GM19238 (cell line): ENCODE results near the gene SLC25A5.
"Not testable (repeated sequence)": the region's sequence is repeated elsewhere in the genome, so short reads cannot be mapped to it uniquely, and the experiment has no call there.

Source experiments
- DNase-seq: peaks from one replicate; pipeline ENCODE4 v3.0.0; 2011; ENCODE audit warnings: low spot score; ENCODE audit not compliant: insufficient read length

Gene SLC25A5

DNA sequence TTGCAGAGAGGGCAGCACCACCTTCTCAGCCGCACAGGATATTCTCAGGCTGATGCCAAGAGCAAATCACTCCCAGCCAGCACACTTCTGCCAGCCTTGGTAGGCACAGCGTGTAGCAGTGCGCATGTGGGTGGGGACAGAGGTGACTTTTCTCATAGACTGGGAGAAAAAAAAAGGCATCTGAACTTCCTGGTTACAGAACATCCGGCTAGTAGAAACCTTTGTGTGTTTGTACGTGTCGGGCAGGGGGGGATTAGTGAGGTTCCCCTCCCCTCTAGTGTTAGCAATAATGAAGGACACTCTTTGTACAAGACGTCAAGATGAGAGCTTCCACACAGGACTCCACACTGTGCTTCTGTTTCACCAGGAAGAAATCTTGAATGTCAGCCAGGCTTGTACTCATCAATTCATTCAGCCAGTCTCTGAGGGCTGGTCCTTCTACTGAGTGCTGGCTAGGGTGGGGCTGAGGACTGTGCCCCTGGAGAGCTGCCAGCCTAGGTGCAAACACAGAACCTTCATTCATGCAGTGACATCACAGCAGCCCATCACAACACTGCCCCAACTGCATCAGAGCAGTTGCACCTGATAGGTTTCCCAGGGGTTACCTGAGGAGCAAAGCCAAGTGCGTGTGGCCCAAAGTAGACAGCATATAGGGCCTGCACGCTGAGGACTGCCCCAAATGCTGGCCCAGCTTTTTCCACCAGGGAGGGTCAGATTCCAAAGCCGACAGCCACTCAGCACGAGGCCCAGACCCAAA lies 34.7 kb downstream of the SLC25A5 start:
- DNase-seq: no peak

DNA sequence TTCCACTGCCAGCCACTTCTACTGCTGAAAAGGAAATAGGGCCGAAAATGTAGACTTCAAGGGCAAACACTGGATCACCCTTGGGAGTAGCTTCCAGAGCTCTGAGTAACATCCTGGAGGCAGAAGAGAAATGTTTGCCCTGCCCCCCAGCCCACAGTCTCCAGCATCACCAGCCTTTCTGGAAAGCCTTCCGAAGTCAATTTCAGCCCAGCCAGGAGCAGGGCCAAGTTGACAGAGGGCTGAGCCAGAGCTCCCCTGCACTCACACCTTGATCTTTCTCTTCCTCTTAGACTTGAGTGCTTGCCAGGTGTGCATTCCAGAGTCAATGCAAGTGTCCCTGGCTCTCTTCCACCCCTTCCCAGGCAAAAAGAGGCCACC lies 35.2 kb downstream of the SLC25A5 start:
- DNase-seq: no peak

DNA sequence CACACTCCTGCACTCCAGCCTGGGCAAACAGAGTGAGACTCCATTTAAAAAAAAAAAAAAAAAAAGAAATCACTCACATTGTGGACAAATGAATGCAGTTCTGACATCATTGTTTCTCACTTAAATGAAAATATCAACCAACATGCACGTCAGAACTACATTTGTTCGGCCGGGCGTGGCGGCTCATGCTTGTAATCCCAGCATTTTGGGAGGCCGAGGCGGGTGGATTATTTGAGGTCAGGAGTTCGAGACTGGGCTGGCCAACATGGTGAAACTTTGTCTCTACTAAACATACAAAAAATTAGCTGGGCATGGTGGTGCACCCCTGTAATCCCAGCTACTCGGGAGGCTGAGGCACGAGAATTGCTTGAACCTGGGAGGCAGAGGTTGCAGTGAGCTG lies 36.9 kb downstream of the SLC25A5 start:
- DNase-seq: not testable (repeated sequence)

DNA sequence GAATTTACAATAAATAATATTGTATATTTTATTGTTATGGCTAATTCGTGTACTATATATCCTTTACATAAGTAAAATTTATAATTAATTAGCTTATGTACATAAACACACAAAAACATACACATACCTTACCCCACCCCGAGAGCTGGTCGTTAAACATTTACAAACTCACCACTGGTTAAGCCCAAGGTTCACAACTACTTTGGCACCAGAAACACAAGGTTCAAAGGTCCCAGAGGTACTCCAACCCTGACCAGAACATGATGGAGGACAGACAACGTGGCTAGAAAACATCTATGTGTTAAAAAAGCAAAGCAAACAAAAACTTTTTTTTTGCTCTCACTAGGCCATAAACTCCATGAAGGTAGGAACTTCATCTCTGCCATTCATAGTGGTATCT lies 37.7 kb downstream of the SLC25A5 start:
- no peak for DNase-seq

DNA sequence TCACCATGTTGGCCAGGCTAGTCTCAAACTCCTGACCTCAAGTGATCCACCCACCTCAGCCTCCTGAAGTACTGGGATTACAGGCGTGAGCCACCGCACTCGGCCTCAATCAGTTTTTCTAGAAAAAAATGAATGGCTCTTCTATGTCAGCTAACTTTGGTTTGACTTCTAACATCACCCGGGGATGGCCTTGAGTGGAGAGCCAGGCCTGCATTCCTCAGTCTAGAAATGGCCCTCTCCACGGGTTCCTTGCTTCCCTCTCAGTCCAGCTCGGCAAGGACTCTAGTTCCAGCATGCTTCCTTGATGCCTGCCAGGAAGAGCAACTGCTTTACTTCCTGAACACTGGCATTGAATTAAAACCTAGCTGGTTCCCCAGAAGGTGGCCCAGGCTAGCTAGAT lies 39.0 kb downstream of the SLC25A5 start:
- DNase-seq: no peak

DNA sequence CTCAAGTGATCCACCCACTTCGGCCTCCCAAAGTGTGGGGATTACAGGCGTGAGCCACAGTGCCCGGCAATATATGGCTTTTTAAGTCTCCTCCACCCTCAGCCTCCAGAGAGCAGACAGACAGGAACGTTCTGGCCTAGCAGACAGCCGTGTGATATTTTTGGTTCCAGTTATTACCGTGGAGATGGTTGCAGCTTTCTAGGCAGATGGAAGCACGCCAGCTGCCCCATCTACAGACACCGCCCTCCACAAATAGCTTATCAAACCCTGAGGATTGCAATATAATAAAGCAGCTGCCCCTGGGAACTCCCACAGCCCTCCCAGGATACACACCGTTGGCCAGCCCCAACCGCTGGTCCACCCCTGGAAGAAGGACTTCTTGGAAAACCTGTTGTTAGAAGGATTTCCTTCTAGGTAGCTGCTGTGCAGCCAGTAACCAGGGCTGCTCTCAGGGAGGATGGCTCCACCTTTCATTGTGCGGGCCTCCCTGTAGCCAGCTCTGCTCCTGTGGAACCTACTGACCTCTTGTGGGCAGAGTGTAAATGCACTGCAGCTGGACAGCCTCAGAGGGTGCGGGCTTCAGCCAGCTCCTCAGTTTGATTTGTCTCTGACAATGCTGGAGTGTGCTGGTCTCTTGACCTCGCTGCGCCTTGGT lies 44.0 kb downstream of the SLC25A5 start:
- peak; percentile 30 for DNase-seq

DNA sequence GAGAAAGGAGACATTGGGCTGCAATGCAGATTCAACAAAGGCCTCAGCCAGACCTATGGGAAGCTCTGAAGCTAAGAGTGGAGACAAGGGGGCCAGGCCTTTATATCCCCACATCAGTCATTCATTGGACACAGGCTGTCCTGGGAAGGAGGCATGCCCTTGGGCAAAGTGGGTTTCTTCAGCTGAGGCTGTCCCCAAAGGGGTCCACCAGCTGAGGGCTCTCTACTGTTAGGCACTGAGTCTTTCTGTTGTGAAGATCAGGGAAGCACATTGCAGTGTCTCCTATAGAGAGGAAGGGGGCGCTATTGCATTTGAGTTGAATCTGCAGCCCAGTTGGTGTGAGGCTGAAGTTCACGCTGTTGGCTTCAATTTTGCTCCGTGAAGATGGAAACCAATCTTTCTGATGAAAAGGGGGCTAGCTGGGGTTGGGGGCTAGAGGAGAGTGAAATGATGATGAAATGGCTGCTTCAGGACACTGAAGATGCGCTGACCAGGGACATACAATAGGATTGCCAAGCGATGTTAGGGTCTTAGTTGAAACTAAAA lies 48.0 kb downstream of the SLC25A5 start:
- peak; percentile 60 for DNase-seq

DNA sequence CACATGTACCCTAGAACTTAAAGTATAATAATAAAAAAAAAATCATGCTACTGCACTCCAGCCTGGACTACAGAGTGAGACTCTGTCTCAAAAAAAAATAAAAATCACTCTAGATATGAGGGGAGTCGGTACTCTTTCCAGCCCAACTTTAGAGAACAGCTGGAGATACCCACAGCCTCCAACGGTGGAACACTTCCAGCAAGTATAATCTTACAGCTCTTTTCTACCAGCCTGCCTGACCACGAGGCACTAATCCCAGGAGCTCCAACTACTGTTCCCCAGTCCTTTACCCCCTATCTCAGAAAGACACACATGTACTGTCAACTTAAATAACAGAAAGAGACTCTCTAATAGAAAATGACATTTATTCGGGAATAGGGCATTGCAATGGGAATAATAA lies 50.1 kb downstream of the SLC25A5 start:
- DNase-seq: no peak
